ENCODE measurements around the gene KRT33B.
"Not testable (repeated sequence)": the region's sequence is repeated elsewhere in the genome, so short reads cannot be mapped to it uniquely, and the experiment has no call there.

Gene KRT33B

GRCh38 chr17:41393294-41393693, 23.7 kb upstream of the KRT33B start:
- no peak for DNase-seq (ENCODE audit: low read depth)

- no peak for DNase-seq (ENCODE audit: low read depth)
Measured at GRCh38 chr17:41392278-41392677, 22.7 kb upstream of the KRT33B start.

GRCh38 chr17:41391535-41391934, 21.9 kb upstream of the KRT33B start:
- no peak for DNase-seq (ENCODE audit: low read depth)

GRCh38 chr17:41390411-41390938, 20.9 kb upstream of the KRT33B start:
- DNase-seq (ENCODE audit: low read depth): no peak

GRCh38 chr17:41387670-41388069, 18.1 kb upstream of the KRT33B start:
- no peak for DNase-seq (ENCODE audit: low read depth)

- no peak for DNase-seq (ENCODE audit: low read depth)
Measured at GRCh38 chr17:41386227-41386626, 16.6 kb upstream of the KRT33B start.

GRCh38 chr17:41383690-41384089, 14.1 kb upstream of the KRT33B start:
- DNase-seq (ENCODE audit: low read depth): no peak

GRCh38 chr17:41382394-41382793, 12.8 kb upstream of the KRT33B start:
- DNase-seq (ENCODE audit: low read depth): no peak

- DNase-seq (ENCODE audit: low read depth): not testable (repeated sequence)
Measured at GRCh38 chr17:41381943-41382342, 12.3 kb upstream of the KRT33B start, which contains the start of gene KRT34. KRT34 (minus strand) TSS chr17:41382306; CDS start chr17:41382246, 60 bp downstream.

GRCh38 chr17:41380091-41380490, 10.5 kb upstream of the KRT33B start:
- not testable (repeated sequence) for DNase-seq (ENCODE audit: low read depth)

GRCh38 chr17:41377546-41377945, 7.9 kb upstream of the KRT33B start:
- no peak for DNase-seq (ENCODE audit: low read depth)

- no peak for DNase-seq (ENCODE audit: low read depth)
Measured at GRCh38 chr17:41369023-41369422, 590 bp downstream of the KRT33B start.

GRCh38 chr17:41367426-41368075, 2.1 kb downstream of the KRT33B start:
- no peak for DNase-seq (ENCODE audit: low read depth)

- no peak for DNase-seq (ENCODE audit: low read depth)
Measured at GRCh38 chr17:41366070-41366469, 3.5 kb downstream of the KRT33B start.

- DNase-seq (ENCODE audit: low read depth): no peak
Measured at GRCh38 chr17:41363881-41364280, 5.7 kb downstream of the KRT33B start.

GRCh38 chr17:41360296-41360995, 9.2 kb downstream of the KRT33B start:
- no peak for DNase-seq (ENCODE audit: low read depth)

- no peak for DNase-seq (ENCODE audit: low read depth)
Measured at GRCh38 chr17:41354536-41354935, 15.1 kb downstream of the KRT33B start.

- no peak for DNase-seq (ENCODE audit: low read depth)
Measured at GRCh38 chr17:41352597-41353366, 16.8 kb downstream of the KRT33B start.

- DNase-seq (ENCODE audit: low read depth): no peak
Measured at GRCh38 chr17:41351177-41351576, 18.4 kb downstream of the KRT33B start.

GRCh38 chr17:41350381-41350878, 19.2 kb downstream of the KRT33B start, which contains the start of gene KRT33A:
KRT33A (minus strand) TSS chr17:41350828; CDS start chr17:41350767, 61 bp downstream.
- DNase-seq (ENCODE audit: low read depth): not testable (repeated sequence)

GRCh38 chr17:41347869-41348760, 21.5 kb downstream of the KRT33B start:
- no peak for DNase-seq (ENCODE audit: low read depth)

Data from activated T-cell treated with anti-CD3 and anti-CD28 coated beads for 1 hour (primary cell).